ENCODE data around the gene PALLD.
"Not testable (repeated sequence)": the region's sequence is repeated elsewhere in the genome, so short reads cannot be mapped to it uniquely, and the experiment has no call there.

Gene PALLD
- 0.48 to 0.49 reads per million in 2 donors for total RNA-seq

GRCh38 chr4:168496834-168497233, at the start of gene PALLD:
TSS of gene PALLD (plus strand) at chr4:168497052.
- DNase-seq: no peak

GRCh38 chr4:168449063-168449462, 47.8 kb upstream of the PALLD start:
- DNase-seq: not testable (repeated sequence)

GRCh38 chr4:168449719-168450452, 47.0 kb upstream of the PALLD start:
- DNase-seq: no peak

DNA sequence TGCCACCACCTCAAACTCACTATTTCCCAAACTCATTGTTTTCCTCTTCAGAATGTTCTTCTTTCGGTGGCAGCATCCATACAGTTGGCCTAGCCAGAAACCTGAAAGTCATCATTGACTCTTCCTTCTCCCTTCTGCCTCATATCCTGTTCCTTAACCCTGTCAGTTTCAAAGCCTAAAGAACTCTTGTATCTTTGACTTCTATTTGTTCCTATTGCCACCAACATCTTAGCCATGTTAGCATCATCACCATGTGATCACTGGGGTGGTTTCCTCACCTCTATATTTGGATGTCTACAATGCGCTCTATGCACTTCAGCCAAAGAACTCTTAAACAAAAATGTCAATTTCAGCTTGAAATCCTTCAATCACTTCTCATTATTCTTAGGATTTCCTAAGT, 45.5 kb upstream of the PALLD start:
- DNase-seq: no peak

DNA sequence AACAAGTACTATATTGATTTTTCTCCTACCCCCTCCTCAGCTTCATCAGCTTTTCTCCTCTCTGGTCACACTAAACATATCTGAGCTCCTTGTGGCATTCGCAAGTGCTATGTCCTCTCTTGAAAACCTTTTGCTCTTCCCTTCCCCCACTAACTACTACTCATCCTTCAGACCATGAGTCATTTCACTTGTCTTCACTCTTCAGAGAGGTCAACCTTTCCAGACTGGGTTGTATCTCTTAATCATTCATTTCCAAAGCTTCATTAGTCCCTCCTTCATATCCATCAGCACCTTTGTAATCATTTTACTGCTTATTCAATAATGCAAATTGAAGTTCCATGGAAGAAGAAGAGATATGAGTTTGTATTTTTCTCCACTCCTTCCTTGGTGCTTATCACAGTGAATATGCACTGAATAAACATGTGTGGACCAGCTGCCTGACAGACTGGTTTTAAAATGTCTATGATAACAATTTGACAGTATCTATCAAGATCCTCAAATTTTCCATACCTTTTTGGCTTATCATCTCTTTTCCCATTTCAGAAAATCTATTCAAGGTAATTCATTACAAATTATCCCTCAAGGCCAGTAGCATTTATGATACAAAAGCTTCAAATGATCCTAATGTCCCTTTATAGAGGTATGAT, 45.0 kb upstream of the PALLD start:
- DNase-seq: no peak

GRCh38 chr4:168453146-168453545, 43.7 kb upstream of the PALLD start:
- DNase-seq: no peak

DNA sequence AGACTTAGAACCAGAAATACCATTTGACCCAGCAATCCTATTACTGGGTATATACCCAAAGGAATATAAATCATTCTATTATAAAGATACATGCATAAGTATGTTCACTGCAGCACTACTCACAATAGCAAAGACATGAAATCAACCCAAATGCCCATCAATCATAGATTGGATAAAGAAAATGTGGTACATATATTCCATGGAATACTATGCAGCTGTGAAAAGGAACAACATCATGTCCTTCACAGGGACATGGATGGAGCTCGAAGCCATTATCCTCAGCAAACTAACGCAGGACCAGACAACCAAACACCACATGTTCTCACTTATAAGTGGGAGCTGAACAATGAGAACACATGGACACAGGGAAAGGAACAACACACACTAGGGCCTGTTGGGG, 38.6 kb upstream of the PALLD start:
- not testable (repeated sequence) for DNase-seq

GRCh38 chr4:168461821-168462220, 35.0 kb upstream of the PALLD start:
- no peak for DNase-seq

DNA sequence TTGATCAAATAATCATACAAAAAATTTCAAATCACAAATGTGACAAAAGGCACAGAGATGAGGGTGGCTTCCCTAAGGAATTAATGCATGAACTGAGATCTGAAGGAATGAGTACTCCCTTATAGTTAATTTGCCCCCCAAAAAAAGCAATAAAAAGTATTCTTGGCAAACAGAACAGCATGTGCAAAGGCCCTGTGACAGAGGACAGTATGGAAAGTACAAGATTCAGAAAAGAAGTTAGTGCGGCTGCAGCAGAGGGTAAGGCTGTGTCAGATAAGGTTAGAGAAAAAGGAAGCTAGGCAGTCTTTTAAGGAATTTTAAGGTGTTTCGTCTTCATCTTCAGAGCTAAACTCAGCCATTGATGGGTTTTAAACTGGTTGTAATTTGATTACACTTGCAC, 23.9 kb upstream of the PALLD start:
- no peak for DNase-seq

DNA sequence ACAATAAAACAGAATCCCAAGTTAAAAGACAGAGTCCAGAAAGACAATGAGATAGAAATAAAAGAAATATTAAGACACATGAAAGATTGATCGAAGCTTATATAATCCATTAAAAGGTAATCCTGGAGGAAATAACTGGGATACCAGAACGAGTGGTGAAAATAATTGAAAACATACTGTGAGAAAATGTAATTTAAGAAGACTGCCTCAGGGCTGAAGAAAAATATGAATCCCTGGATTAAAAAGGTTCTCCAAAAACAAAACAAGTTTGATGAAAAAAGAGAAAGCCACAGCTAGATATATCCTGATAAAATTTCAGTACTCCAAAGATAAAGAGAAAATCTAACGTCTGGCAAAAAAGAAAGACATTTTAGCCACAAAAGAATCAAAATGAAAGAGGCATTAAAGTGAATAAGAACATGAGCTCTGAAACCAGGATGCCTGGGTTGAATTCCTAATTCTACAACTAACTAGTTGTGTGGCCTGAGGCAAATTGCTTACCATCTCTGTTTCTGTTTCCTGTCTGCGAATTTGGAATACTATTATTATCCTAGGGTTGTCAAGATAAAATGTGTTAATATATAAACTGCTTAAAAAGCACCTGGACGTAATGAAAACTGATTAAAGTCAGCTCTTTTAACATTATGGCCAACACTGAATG, 22.1 kb upstream of the PALLD start:
- DNase-seq: no peak

GRCh38 chr4:168475745-168476144, 21.1 kb upstream of the PALLD start:
- DNase-seq: no peak

DNA sequence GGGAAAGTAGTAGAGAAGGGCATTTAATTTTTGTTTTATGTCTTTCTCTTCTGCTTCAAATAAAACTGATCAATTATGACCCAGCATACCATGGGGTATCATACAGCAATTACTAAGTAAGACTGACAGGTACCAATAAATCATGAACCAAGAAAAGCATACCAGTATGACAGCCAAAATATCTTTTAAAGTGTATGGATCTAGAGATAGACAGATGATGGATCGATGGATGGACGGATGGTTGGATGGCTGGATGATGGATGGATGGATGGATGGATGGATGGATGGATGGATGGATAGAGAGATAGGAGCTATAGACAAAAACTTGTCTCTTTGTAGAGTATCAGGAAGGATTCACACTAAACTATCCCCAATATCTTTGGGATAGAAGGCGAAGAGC, 18.0 kb upstream of the PALLD start:
- DNase-seq: no peak

- DNase-seq: peak; percentile 8
Measured at GRCh38 chr4:168480931-168481611, 15.8 kb upstream of the PALLD start.

- no peak for DNase-seq
Measured at GRCh38 chr4:168483811-168484210, 13.0 kb upstream of the PALLD start.

DNA sequence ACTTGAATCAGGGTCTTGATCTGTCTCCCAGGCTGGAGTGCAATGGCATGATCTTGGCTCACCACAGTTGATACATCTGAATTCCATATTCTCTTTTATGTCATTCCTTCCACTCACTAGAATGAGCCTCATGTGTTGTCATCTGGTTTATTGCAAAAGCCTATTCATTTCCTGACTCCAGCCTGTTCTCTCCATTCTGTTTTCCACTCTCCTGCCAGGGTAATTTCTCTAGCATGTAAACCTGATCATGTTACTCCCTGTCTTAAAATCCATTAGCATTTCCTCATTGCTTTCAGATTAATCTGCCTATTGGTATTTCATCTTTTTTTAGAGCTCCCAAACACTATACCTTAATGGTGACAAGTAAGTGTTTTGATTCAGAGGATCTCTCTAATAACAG, 12.2 kb upstream of the PALLD start:
- DNase-seq: no peak

DNA sequence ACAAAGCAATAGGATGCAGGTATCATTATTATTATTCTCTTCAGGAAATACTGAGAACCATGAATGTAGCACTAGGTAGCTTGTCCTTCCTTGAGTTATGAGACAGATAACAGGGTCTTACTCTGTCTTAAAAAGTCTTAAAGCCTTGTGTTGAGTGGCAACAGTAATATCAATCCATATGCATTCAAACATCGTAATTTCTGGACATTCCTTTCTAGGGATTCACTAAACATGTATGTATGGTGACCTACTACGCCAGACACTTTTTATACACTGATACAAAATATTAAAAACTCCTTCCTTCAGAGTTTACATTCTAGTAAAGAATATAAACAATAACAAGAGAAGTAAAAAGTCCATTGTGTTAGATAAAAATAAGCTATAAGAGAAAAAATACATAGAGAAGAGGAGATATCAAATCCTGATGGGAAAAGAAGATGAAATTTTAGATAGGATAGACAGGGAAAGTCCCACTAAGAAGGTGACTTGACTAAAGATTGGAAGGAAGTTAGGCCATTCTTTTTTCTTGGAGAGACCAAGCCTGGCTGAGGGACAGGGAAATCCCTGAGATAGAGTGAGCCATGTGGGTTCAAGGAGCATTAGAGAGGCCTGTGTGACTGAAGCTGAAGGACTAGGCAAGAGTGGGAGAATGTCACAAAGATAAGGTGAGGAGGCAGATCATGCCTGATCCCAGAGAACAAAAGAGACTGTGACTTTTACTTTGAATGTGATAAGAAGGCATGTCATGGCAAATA, 11.5 kb upstream of the PALLD start:
- no peak for DNase-seq

GRCh38 chr4:168486912-168487281, 10.0 kb upstream of the PALLD start:
- no peak for DNase-seq

GRCh38 chr4:168487282-168488035, 9.4 kb upstream of the PALLD start:
- DNase-seq: no peak

DNA sequence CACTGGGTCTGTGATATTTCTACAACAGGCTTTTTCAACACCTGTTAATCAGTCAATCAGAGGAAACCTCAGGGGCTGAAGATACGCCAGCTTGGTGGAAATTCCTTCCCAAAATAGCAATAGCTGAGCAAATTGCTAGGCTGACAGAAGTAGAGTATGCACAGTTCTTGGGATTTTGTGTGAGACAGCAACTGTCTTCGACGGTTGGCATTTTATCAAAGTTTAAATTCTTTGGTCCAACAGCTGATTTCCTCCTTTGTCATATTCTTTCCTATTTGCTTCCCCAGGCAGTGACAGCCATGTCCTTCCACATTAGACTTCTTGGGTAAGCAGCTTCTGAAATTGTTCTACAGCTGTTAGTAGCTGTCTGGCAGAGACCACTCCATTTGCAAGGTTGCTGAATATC, 8.0 kb upstream of the PALLD start:
- no peak for DNase-seq

DNA sequence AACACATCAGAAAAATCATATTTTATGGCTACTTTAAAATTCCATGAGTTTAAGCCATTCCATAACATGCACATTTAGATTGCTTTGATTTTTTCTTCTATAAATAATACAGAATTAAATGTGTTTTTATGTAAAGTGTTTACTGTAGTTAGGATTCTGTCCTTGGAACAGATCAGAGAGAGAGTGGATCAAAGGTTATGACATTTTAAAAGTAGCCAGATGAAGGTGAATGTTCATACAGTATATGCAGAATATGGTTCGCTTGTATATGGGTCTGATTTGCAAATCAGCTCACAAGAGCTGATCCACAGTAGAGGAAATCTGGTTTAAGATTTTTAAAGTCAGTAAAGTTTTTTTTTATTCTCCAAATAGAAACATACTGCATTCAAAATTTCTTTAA, 7.2 kb upstream of the PALLD start:
- DNase-seq: no peak

DNA sequence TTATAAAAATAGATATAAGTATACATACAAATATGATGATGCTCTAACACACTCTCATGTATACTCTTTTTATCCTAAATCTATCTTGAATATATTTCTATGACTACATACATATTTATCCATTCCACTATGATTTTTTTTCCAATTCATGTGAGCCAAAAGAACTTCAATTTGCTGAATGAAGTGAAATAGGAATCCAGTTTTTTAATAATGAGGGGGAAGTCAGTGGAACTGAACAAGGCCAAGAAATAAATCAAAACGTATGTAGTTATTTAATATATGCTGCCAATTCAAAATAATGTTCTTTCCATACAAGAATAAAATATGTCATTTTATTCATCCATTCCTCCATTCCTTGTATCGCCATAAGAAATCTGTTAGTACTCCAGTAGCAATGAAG, 6.1 kb upstream of the PALLD start:
- no peak for DNase-seq

- DNase-seq: no peak
Measured at GRCh38 chr4:168491563-168491962, 5.3 kb upstream of the PALLD start.
